ENCODE results near the gene SERPINA12. TPM values are rescaled to one million over a fixed set of nuclear protein-coding genes. Genes with fewer than 3 reads are reported as not detected.

Gene SERPINA12
- total and polyA plus RNA-seq, 8 donors, result not detected

- DNase-seq (no peak), ATAC-seq (no peak)
- Histone ChIP-seq H3K4me3 (no peak overlapping the region), H3K4me1 (no peaks in the 10 kb centered on the region), H3K9me3 (peaks cover 0 to 20% of the 10 kb centered on the region in 2 donors), H3K36me3 (no peaks in the 10 kb centered on the region), H3K27me3 (no peaks in the 10 kb centered on the region), H3K27ac (no peak overlapping the region)
- intact Hi-C loops (cut with DNase I), result no loop called here
- no peak for TF ChIP-seq CTCF (IDR thresholded peaks at IDR 0.05)
Measured at GRCh38 chr14:94462763-94463572, 46.3 kb downstream of the SERPINA12 start.

DNA sequence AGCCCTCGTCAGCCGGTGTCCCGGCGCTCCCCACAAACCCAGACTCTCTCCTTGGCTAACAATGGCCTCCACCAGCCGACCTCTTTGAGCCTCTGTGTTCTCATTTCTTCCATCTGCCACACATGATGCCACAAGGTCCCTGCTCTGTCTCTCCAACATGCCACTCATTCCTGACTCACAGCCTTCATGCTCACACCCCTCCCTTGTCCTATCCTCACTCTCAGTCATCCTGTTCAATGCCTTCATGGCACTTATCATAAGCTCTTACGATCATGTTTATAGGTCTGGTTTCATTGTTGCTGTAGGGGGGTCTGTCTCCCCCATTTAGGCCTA lies 47.1 kb downstream of the SERPINA12 start:
- TF ChIP-seq CTCF (IDR thresholded peaks at IDR 0.05), result no peak
- Histone ChIP-seq H3K4me1 (no peaks in the 10 kb centered on the region), H3K9me3 (peaks cover 0 to 20% of the 10 kb centered on the region in 2 donors), H3K27ac (no peak overlapping the region), H3K4me3 (no peak overlapping the region), H3K36me3 (no peaks in the 10 kb centered on the region), H3K27me3 (no peaks in the 10 kb centered on the region)
- no peak for DNase-seq
- intact Hi-C loops (cut with DNase I), result no loop called here
- ATAC-seq, result no peak

DNA sequence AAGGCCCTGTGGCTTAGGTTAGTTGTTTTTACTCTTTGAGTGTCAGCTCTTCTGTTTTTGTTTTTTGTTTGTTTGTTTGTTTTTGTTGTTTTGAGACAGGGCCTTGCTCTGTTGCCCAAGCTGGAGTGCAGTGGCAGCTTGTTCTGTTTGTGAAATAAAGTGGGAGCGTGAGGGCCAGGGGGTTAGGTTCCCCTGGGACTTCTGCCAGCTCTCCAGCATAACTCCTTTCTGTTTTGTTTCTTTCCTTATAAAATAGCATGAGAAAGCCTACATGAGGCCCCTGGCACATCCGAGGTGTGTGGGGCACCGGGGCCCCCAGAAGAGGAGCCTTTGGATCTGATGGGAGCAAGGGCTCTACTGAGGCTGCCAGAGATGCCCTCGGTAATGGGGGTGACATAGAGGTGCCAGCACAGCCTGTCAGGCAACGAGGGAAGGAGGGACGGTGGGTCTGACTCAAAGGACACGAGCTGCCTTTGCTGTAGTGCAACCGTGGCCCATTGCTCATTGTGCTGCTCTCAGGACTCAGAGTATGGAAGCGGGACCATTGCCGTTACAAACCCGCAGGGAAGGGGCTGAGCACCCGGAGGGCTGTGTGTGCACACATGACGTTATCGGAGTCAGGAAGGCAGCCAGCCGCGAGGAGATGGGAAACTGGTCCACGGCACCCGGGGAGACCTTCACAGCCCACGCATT lies 47.6 kb downstream of the SERPINA12 start:
- H3K9me3 ChIP-seq, result peaks cover 0 to 20% of the 10 kb centered on the region in 2 donors
- ATAC-seq, result no peak
- H3K27me3 ChIP-seq, result no peaks in the 10 kb centered on the region
- intact Hi-C loops (cut with DNase I), result no loop called here
- no peaks in the 10 kb centered on the region for H3K36me3 ChIP-seq
- no peak for TF ChIP-seq CTCF (IDR thresholded peaks at IDR 0.05)
- DNase-seq, result peak in 1 of 4 donors; percentile 5
- H3K4me1 ChIP-seq, result no peaks in the 10 kb centered on the region
- no peak overlapping the region for H3K4me3 ChIP-seq
- H3K27ac ChIP-seq, result no peak overlapping the region

DNA sequence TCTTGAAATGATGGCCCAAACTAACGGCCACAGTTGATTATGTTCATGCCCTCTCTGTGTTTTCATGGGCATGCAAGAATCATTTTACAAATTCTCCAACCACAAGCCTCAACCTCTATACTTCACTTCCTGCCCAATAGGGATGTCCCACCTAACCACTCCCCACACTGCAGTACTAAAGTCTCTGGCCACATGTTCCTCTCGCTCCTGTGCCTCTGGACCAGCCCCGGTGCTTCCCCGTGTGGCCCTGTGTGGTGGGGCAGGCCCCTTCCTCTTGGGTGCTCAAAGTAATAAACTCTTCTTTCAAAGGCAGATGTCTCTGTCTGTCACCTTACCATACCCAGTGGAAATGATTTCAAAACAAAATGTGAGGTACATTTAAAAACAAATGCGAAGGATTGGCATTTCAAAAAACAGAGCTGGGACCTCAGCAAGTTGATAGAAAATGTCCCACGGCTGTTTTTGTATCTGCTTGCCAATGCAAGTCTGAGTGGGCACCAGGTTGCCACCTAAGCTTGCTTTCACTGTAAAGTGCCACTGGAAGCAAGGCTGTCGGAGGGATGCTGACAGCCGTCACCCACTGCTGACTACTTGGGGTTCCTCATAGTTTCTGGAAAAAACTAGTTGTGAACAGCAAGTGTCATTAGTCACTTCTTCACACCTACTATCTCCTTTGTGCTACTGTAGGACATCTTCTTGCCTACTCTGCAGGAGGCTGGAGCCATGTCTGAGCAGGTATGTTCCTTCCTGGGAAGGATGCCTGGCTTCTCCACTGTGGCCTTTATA lies 48.4 kb downstream of the SERPINA12 start:
- DNase-seq (no peak), ATAC-seq (no peak)
- intact Hi-C loops (cut with DNase I), result no loop called here
- Histone ChIP-seq H3K4me1 (no peaks in the 10 kb centered on the region), H3K9me3 (peaks cover 0 to 19% of the 10 kb centered on the region in 2 donors), H3K27ac (no peak overlapping the region), H3K36me3 (no peaks in the 10 kb centered on the region), H3K4me3 (no peak overlapping the region), H3K27me3 (no peaks in the 10 kb centered on the region)
- no peak for TF ChIP-seq CTCF (IDR thresholded peaks at IDR 0.05)

Measured in left lung (tissue), 10 donors.